Hematopoietic multipotent progenitor cell treated with erythropoietin and hydrocortisone succinate and interleukin-3 and kit ligand, for 4 days (in vitro differentiated cells): ENCODE measurements around the gene C15orf40.
"Not testable (repeated sequence)": the region's sequence is repeated elsewhere in the genome, so short reads cannot be mapped to it uniquely, and the experiment has no call there.

ENCODE experiments used
- DNase-seq: peaks from one replicate; pipeline ENCODE4 v3.0.0-alpha.2; 2015

C15orf40 gene

GRCh38 chr15:82950746-82951370 is 60.6 kb downstream of the C15orf40 start:
- DNase-seq, result no peak

- DNase-seq, result no peak
Observed at GRCh38 chr15:82950295-82950694, 61.1 kb downstream of the C15orf40 start.

GRCh38 chr15:82946155-82946701 is 65.2 kb downstream of the C15orf40 start:
- no peak for DNase-seq

- DNase-seq, result no peak
Observed at GRCh38 chr15:82945326-82945725, 66.1 kb downstream of the C15orf40 start.

GRCh38 chr15:82944821-82945220 is 66.6 kb downstream of the C15orf40 start:
- no peak for DNase-seq

- no peak for DNase-seq
Observed at GRCh38 chr15:82944056-82944455, 67.4 kb downstream of the C15orf40 start.

- DNase-seq, result no peak
Observed at GRCh38 chr15:82943176-82943575, 68.3 kb downstream of the C15orf40 start.

- DNase-seq, result no peak
Observed at GRCh38 chr15:82942691-82943090, 68.7 kb downstream of the C15orf40 start.

GRCh38 chr15:82939678-82940077 is 71.8 kb downstream of the C15orf40 start:
- not testable (repeated sequence) for DNase-seq
